Small intestine (tissue), 7 donors: ENCODE results near the gene TOX2. TPM values are rescaled to one million over a fixed set of nuclear protein-coding genes. Genes with fewer than 3 reads are reported as not detected.

Experiments
- DNase-seq, 2 donors: peaks; one replicate each; pipeline versions ENCODE4 v3.0.0 to v3.0.0-alpha.2; 2013
- FAIRE-seq: peaks from 2 replicates; lab custom pipeline; 2012; peaks lifted over from hg19 to GRCh38; lab: Jason Lieb, UNC
- H3K27ac ChIP-seq, 3 donors: one replicate each; pipeline ENCODE4 v1.5.1; 2013; ENCODE audit warnings: low read length in 2 of 3, mild to moderate bottlenecking in 2 of 3, control low read depth in 1 of 3, inconsistent platforms in 1 of 3, low read depth in 1 of 3, moderate library complexity in 1 of 3
- H3K27me3 ChIP-seq, 3 donors: one replicate each; pipeline ENCODE4 v1.6.1; 2013; ENCODE audit warnings: low read length in 3 of 3, inconsistent platforms in 1 of 3; ENCODE audit not compliant: control insufficient read depth in 3 of 3, insufficient read depth in 3 of 3
- H3K36me3 ChIP-seq, 3 donors: one replicate each; pipeline ENCODE4 v1.6.1; 2013; ENCODE audit warnings: low read length in 3 of 3, inconsistent platforms in 1 of 3, low read depth in 1 of 3, mild to moderate bottlenecking in 1 of 3, moderate library complexity in 1 of 3; ENCODE audit not compliant: control insufficient read depth in 3 of 3, insufficient read depth in 2 of 3
- H3K4me1 ChIP-seq, 3 donors: one replicate each; pipeline ENCODE4 v1.6.1; 2013; ENCODE audit warnings: low read length in 2 of 3, inconsistent platforms in 1 of 3, low read depth in 1 of 3, mild to moderate bottlenecking in 1 of 3, moderate library complexity in 1 of 3; ENCODE audit not compliant: control insufficient read depth in 3 of 3, insufficient read depth in 2 of 3
- H3K4me3 ChIP-seq, 3 donors: one replicate each; pipeline ENCODE4 v1.5.1; 2013; ENCODE audit warnings: low read length in 3 of 3, control low read depth in 1 of 3, inconsistent platforms in 1 of 3, low read depth in 1 of 3, mild to moderate bottlenecking in 1 of 3, moderate library complexity in 1 of 3
- H3K9me3 ChIP-seq, 2 donors: one replicate each; pipeline ENCODE4 v1.6.1; 2013; ENCODE audit warnings: low read depth in 1 of 2, low read length in 1 of 2; ENCODE audit not compliant: control insufficient read depth in 2 of 2, insufficient read depth in 1 of 2
- WGBS, 3 donors: extraction: QIAGEN DNeasy Blood & Tissue Kit; methylation state at CpG; one replicate each; pipeline ENCODE4 v1.1.7; 2013; 5-methylcytosine and 5-hydroxymethylcytosine counted together
- polyA plus RNA-seq, 4 donors: library from polyadenylated mRNA; stranded (reverse) in 3 of 4; unstranded in 1 of 4; fragments of 200-250 nt in 3 of 4; fragments of 120-200 nt in 1 of 4; gene quantifications; one replicate each; pipeline versions ENCODE4 v1.2.1 to v1.2.3, GENCODE V29; 2013
- donor health status: healthy with polysubstance abuse.
- donor health status: control.
- donor health status: control.
- donor health status: Bipolar disorder and iron deficiency.
- donor health status: healthy.

TOX2 gene
- polyA plus RNA-seq, 4 donors = 1.7 to 10.6 (median 3.0) TPM; not detected in 1

DNA sequence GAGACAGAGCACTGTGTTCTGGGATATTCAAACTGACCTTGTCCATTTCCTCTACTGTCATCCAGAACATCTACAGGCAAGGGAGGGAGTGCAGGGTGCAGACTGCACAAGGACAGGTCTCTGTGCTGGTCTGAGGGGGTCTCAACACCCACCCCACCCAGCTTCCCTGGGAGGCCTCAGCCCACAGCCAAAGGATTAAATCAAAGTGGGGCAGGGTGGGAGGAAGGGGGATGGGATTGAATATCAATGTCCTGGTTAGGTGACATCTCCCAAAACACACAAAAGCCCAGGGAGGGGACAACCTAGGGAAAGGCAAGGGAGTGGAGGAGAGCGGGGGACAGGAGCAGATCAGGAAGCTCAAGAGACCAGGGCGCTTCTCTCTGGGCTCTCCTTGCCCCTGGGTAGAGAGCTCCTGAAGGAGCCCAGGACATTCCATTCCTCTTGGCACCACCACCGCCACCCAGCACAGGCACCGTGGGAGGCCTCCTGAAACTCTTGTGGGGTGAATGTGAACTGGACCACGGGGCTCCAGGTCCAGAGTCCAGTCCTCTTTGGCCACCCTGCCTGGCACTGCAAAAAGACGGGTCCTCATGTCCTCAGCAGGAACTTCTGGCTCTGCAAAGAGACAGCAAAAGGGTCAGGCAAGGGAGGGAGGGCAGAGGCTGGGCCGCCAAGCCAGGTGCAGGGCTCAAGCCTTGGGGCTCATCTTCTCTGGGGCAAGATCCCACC, 198.4 kb downstream of the TOX2 start:
- Histone ChIP-seq H3K36me3 (peaks cover 0 to 11% (median 0%) of the 10 kb centered on the region in 3 donors), H3K27me3 (peaks cover 0 to 22% (median 11%) of the 10 kb centered on the region in 3 donors), H3K27ac (no peak overlapping the region), H3K4me1 (no peaks in the 10 kb centered on the region), H3K9me3 (no peaks in the 10 kb centered on the region), H3K4me3 (no peak overlapping the region)
- FAIRE-seq (no peak), DNase-seq (no peak)
- WGBS, 3 donors = 61 to 77% (median 69%) methylated on average over 7 of the region's 7 CpGs

GRCh38 chr20:44113618-44114376, 199.1 kb downstream of the TOX2 start:
- 59 to 75% (median 68%) methylated on average over 8 of the region's 8 CpGs for WGBS, 3 donors
- Histone ChIP-seq H3K27ac (no peak overlapping the region), H3K27me3 (peaks cover 0 to 22% (median 10%) of the 10 kb centered on the region in 3 donors), H3K4me3 (no peak overlapping the region), H3K9me3 (no peaks in the 10 kb centered on the region), H3K4me1 (no peaks in the 10 kb centered on the region), H3K36me3 (peaks cover 0 to 13% (median 0%) of the 10 kb centered on the region in 3 donors)
- FAIRE-seq (no peak), DNase-seq (no peak)

GRCh38 chr20:44115181-44115580, 200.5 kb downstream of the TOX2 start:
- H3K27ac ChIP-seq = no peak overlapping the region
- H3K27me3 ChIP-seq = peaks cover 0 to 22% (median 10%) of the 10 kb centered on the region in 3 donors
- H3K4me1 ChIP-seq = no peaks in the 10 kb centered on the region
- no peaks in the 10 kb centered on the region for H3K9me3 ChIP-seq
- H3K36me3 ChIP-seq = peaks cover 0 to 13% (median 0%) of the 10 kb centered on the region in 3 donors
- DNase-seq (no peak), FAIRE-seq (no peak)
- WGBS, 3 donors = 79 to 90% (median 84%) methylated on average over 7 of the region's 7 CpGs
- no peak overlapping the region for H3K4me3 ChIP-seq

DNA sequence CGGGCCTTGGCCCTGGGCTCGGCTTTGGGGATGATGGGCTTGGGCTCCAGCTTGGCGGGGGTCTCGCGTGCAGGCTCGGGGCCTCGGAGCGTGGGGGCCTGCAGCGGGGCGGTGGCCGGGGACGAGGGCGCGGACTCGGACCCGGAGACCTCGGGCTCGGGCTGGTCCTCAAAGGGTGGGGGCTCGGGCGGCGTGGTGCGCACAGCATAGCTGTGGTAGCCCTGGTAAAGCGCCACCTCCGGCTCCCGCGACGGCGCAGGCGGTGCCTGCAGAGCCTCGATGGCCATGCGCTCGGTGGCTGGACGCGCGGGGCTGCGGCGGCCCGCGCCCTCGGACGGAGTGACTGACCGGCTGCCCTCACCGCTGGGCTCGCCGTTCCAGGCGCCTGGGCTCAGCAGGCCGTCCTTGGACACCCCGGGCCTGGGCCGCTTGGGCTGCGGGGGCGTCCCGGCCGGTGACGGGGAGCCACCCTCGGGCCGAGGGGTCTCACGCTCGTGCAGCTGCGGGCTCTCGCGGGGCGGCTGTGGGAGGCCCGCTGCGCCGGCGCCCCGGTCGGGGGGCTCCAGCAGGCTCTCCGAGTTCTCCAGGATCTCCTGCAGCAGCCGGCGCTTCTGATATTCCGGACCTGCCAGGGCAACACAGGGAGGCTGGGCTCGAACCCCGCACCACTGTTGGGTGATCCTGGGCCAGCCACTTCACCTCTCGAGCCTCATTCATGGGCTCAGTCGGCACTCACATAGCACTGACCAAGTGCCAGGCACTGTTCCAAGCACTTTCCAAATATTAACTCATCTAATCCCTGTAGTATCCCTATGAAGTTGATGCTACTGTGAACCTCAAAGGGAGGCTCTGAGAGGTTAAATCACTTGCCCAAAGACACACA, 201.4 kb downstream of the TOX2 start:
- Histone ChIP-seq H3K36me3 (peaks cover 0 to 13% (median 0%) of the 10 kb centered on the region in 3 donors), H3K9me3 (no peaks in the 10 kb centered on the region), H3K27me3 (peaks cover 0 to 22% (median 10%) of the 10 kb centered on the region in 3 donors), H3K27ac (no peak overlapping the region), H3K4me3 (no peak overlapping the region), H3K4me1 (no peaks in the 10 kb centered on the region)
- DNase-seq = no peak
- WGBS, 3 donors = 31 to 45% (median 44%) methylated on average over 56 to 76 of the region's 76 CpGs
- no peak for FAIRE-seq

GRCh38 chr20:44117296-44118184, 202.9 kb downstream of the TOX2 start:
- DNase-seq (no peak), FAIRE-seq (no peak)
- no peak overlapping the region for H3K4me3 ChIP-seq
- 84 to 87% (median 86%) methylated on average over 8 of the region's 8 CpGs for WGBS, 3 donors
- peaks cover 0 to 13% (median 0%) of the 10 kb centered on the region in 3 donors for H3K36me3 ChIP-seq
- peaks cover 0 to 22% (median 10%) of the 10 kb centered on the region in 3 donors for H3K27me3 ChIP-seq
- H3K27ac ChIP-seq = no peak overlapping the region
- no peaks in the 10 kb centered on the region for H3K9me3 ChIP-seq
- no peaks in the 10 kb centered on the region for H3K4me1 ChIP-seq

DNA sequence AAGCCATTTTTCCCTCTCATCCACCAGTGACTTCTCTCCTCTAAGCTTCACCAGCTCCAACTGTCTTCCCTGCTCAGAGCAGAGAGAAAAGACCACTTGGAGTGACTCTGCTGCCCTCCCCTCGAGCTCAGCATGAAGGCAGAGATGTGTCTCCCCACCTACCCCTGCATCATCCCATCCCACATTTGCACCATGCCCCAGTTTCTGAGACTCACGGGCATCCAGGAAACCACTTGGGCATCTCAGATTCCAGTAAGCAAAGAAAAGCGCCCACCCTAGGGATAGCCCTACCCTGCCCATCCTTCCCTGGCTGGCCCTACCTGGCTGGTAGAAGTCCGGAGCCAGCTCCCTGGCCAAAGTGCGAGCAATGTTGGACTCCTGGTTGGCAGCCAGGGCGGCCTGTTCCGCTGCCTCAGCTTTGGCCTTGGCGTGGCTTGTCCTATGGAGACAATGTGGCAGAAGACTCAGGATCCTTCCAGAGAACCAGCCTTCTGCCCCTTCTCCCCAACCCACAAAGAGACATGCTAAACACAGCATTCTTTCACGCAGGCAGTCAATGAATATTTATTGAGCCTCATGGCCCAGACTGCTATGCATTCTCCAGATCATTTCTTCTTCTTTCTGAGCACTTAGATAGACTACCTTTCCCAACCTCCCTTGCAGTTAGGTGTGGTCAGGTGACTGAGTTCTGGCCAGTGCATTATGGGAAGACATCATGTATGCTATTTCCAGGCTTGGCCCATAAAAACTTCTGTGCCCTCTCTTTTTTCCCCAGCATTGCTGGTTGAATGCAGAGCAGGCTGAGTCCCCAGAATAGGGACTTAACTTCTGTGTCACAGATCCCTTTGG, 203.8 kb downstream of the TOX2 start:
- peaks cover 0 to 9% (median 0%) of the 10 kb centered on the region in 3 donors for H3K36me3 ChIP-seq
- H3K27ac ChIP-seq = no peak overlapping the region
- no peaks in the 10 kb centered on the region for H3K9me3 ChIP-seq
- DNase-seq (no peak), FAIRE-seq (no peak)
- 61 to 80% (median 76%) methylated on average over 9 of the region's 9 CpGs for WGBS, 3 donors
- H3K4me3 ChIP-seq = no peak overlapping the region
- peaks cover 0 to 22% (median 15%) of the 10 kb centered on the region in 3 donors for H3K27me3 ChIP-seq
- no peaks in the 10 kb centered on the region for H3K4me1 ChIP-seq
